Endodermal cell (in vitro differentiated cells): Measurements from ENCODE around the gene NFATC1. TPM values are rescaled to one million over a fixed set of nuclear protein-coding genes. Genes with fewer than 3 reads are reported as not detected.

ENCODE experiments used
- DNase-seq: peaks from one replicate; pipeline ENCODE4 v3.0.0-alpha.2; 2017
- H3K27ac ChIP-seq: 2 replicates; pipeline ENCODE4 v1.5.1; 2013; ENCODE audit warnings: mild to moderate bottlenecking, low read depth, low read length, moderate library complexity
- H3K27me3 ChIP-seq: 2 replicates; pipeline ENCODE4 v1.6.1; 2013; ENCODE audit warnings: mild to moderate bottlenecking, low read length, moderate library complexity; ENCODE audit not compliant: insufficient read depth, control insufficient read depth, poor library complexity, severe bottlenecking
- H3K36me3 ChIP-seq: 2 replicates; pipeline ENCODE4 v1.7.0; 2013; ENCODE audit warnings: mild to moderate bottlenecking, low read length, moderate library complexity; ENCODE audit not compliant: control insufficient read depth, insufficient read depth
- H3K4me1 ChIP-seq: one replicate; pipeline ENCODE4 v1.7.0; 2013; ENCODE audit warnings: low read length; ENCODE audit not compliant: control insufficient read depth, insufficient read depth
- H3K4me3 ChIP-seq: 2 replicates; pipeline ENCODE4 v1.5.1; 2013; ENCODE audit warnings: mild to moderate bottlenecking, low read length, moderate library complexity
- H3K9ac ChIP-seq: 2 replicates; pipeline ENCODE4 v1.6.1; 2013; ENCODE audit warnings: mild to moderate bottlenecking, low read length, moderate library complexity; ENCODE audit not compliant: poor library complexity, severe bottlenecking; ENCODE audit errors: extremely low read depth
- H3K9me3 ChIP-seq: 2 replicates; pipeline ENCODE4 v1.6.1; 2013; ENCODE audit warnings: mild to moderate bottlenecking, low read length, moderate library complexity; ENCODE audit not compliant: control insufficient read depth
- H3K27ac Mint-ChIP-seq: 2 replicates; pipeline ENCODE4 v1.8.0; 2020; ENCODE audit warnings: mixed read lengths
- H3K27me3 Mint-ChIP-seq: 2 replicates; pipeline ENCODE4 v1.8.0; 2021; ENCODE audit warnings: mild to moderate bottlenecking, mixed read lengths; ENCODE audit not compliant: insufficient read depth
- H3K36me3 Mint-ChIP-seq: 2 replicates; pipeline ENCODE4 v1.8.0; 2020; ENCODE audit warnings: low read depth, mixed read lengths
- H3K4me1 Mint-ChIP-seq: 2 replicates; pipeline ENCODE4 v1.8.0; 2020; ENCODE audit warnings: mixed read lengths
- H3K4me3 Mint-ChIP-seq: 2 replicates; pipeline ENCODE4 v1.8.0; 2020; ENCODE audit warnings: mild to moderate bottlenecking, moderate library complexity, mixed read lengths
- H3K9me3 Mint-ChIP-seq: 2 replicates; pipeline ENCODE4 v1.8.0; 2020; ENCODE audit warnings: mild to moderate bottlenecking, mixed read lengths
- WGBS, 2 experiments: methylation state at CpG; one replicate each; pipeline versions ENCODE4 v1.1.5 to v1.1.7; 2013; ENCODE audit warnings: missing lambda C conversion rate in 2 of 2, mixed read lengths in 1 of 2; ENCODE audit not compliant: insufficient coverage in 1 of 2, insufficient read length in 1 of 2; 5-methylcytosine and 5-hydroxymethylcytosine counted together
- total RNA-seq, 2 donors: library from RNA; stranded (reverse); fragmentation: NEBNext Ultra II Directional in 1 of 2; extraction: Animal tissue kit (Norgen Biotek cat#: 25700) in 1 of 2; gene quantifications; 2 replicates in 1 of 2; 3 replicates in 1 of 2; pipeline ENCODE4 v1.2.1, GENCODE V29; 2021
- TF ChIP-seq, protein P1 (sequence below): fragments of 200-600 bp; sonication (generic); conservative IDR thresholded peaks from 2 replicates; pipeline ENCODE4 v1.5.0; 2021; ENCODE audit warnings: antibody characterized with exemption, mild to moderate bottlenecking

NFATC1 gene
- total RNA-seq, 2 donors from 2014 or later, result 23.4 to 32.5 TPM

GRCh38 chr18:79548986-79549637 is 153.4 kb downstream of the NFATC1 start:
- Histone ChIP-seq H3K4me1 (no peaks in the 10 kb centered on the region), H3K36me3 (no peaks in the 10 kb centered on the region), H3K27ac (no peak overlapping the region), H3K9me3 (no peaks in the 10 kb centered on the region), H3K4me3 (no peak overlapping the region), H3K27me3 (no peaks in the 10 kb centered on the region), H3K9ac (no peak overlapping the region)
- no peaks in the 10 kb centered on the region for H3K4me1 Mint-ChIP-seq
- no peaks in the 10 kb centered on the region for H3K36me3 Mint-ChIP-seq
- H3K9me3 Mint-ChIP-seq, result peaks cover 13% of the 10 kb centered on the region
- 91 to 93% methylated on average over 18 to 31 of the region's 31 CpGs for WGBS, 2 experiments
- H3K27ac Mint-ChIP-seq, result no peak overlapping the region
- H3K4me3 Mint-ChIP-seq, result no peak overlapping the region
- DNase-seq, result peak; percentile 29
- H3K27me3 Mint-ChIP-seq, result no peaks in the 10 kb centered on the region
- TF ChIP-seq, protein P1, sequence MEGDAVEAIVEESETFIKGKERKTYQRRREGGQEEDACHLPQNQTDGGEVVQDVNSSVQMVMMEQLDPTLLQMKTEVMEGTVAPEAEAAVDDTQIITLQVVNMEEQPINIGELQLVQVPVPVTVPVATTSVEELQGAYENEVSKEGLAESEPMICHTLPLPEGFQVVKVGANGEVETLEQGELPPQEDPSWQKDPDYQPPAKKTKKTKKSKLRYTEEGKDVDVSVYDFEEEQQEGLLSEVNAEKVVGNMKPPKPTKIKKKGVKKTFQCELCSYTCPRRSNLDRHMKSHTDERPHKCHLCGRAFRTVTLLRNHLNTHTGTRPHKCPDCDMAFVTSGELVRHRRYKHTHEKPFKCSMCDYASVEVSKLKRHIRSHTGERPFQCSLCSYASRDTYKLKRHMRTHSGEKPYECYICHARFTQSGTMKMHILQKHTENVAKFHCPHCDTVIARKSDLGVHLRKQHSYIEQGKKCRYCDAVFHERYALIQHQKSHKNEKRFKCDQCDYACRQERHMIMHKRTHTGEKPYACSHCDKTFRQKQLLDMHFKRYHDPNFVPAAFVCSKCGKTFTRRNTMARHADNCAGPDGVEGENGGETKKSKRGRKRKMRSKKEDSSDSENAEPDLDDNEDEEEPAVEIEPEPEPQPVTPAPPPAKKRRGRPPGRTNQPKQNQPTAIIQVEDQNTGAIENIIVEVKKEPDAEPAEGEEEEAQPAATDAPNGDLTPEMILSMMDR, result no peak

GRCh38 chr18:79549638-79550000 is 153.9 kb downstream of the NFATC1 start:
- Histone ChIP-seq H3K9me3 (no peaks in the 10 kb centered on the region), H3K9ac (no peak overlapping the region), H3K36me3 (no peaks in the 10 kb centered on the region), H3K27ac (no peak overlapping the region), H3K4me1 (no peaks in the 10 kb centered on the region), H3K27me3 (no peaks in the 10 kb centered on the region), H3K4me3 (no peak overlapping the region)
- Mint-ChIP-seq H3K27ac (no peak overlapping the region), H3K4me1 (no peaks in the 10 kb centered on the region), H3K27me3 (no peaks in the 10 kb centered on the region), H3K9me3 (peaks cover 13% of the 10 kb centered on the region), H3K36me3 (no peaks in the 10 kb centered on the region), H3K4me3 (no peak overlapping the region)
- DNase-seq, result peak; percentile 36
- TF ChIP-seq, protein P1, result no peak
- WGBS, 2 experiments, result 90 to 95% methylated on average over 3 to 19 of the region's 20 CpGs

DNA sequence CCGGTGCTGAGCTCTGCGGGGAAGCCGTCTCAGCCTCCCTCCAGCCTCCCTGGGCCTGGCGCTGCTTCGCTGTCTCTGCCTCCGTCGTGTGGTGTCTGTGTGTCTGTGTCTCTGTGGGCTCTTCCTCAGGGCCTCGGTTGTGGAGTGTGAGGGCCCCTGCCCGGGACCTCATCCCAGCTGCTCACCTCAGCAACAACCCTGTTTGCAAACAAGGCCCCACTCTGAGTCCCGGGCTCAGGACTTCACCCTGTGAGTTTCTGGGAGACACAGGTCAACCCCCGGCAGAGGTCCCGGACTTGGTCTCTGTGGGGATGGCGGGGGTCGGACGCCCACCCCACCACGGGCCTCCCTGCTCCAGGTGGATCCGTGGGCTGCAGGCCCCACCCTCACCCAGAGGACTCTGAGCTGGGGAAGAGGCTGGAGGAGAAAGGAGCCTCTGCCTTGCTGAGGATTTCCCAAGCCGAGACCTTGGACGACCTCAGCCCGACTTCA is 156.5 kb downstream of the NFATC1 start:
- TF ChIP-seq, protein P1, result no peak
- H3K36me3 ChIP-seq, result no peaks in the 10 kb centered on the region
- H3K9ac ChIP-seq, result no peak overlapping the region
- no peaks in the 10 kb centered on the region for H3K4me1 Mint-ChIP-seq
- H3K27ac ChIP-seq, result no peak overlapping the region
- no peak overlapping the region for H3K4me3 ChIP-seq
- no peaks in the 10 kb centered on the region for H3K9me3 ChIP-seq
- H3K27ac Mint-ChIP-seq, result no peak overlapping the region
- no peaks in the 10 kb centered on the region for H3K27me3 Mint-ChIP-seq
- 94 to 95% methylated on average over 10 to 20 of the region's 20 CpGs for WGBS, 2 experiments
- peaks cover 12% of the 10 kb centered on the region for H3K9me3 Mint-ChIP-seq
- no peak overlapping the region for H3K4me3 Mint-ChIP-seq
- peak; percentile 33 for DNase-seq
- H3K4me1 ChIP-seq, result no peaks in the 10 kb centered on the region
- H3K27me3 ChIP-seq, result no peaks in the 10 kb centered on the region
- H3K36me3 Mint-ChIP-seq, result no peaks in the 10 kb centered on the region
